ENCODE measurements around the gene ZNF683. TPM values are rescaled to one million over a fixed set of nuclear protein-coding genes. Genes with fewer than 3 reads are reported as not detected.
A peak's percentile ranks its signal among the peaks of the same experiment; 100 is the strongest.

The ZNF683 gene
- total RNA-seq, 1 experiment from 2014 or later = not detected

- no peaks in the 10 kb centered on the region for H4K20me1 ChIP-seq (ENCODE audit: low read length)
- no peaks in the 10 kb centered on the region for H3K9me3 ChIP-seq (ENCODE audit: low read length)
- intact Hi-C loops (cut with micrococcal nuclease) = no loop called here
- no peak for ATAC-seq
- no peaks in the 10 kb centered on the region for H3F3A ChIP-seq (ENCODE audit: low read length, unreplicated experiment)
- H3K9me2 ChIP-seq (replicated peaks; ENCODE audit: low read length) = no peaks in the 10 kb centered on the region
- H3K27me3 ChIP-seq (ENCODE audit: low read length) = no peaks in the 10 kb centered on the region
- H3K4me1 ChIP-seq (ENCODE audit: insufficient read depth, low read length) = no peaks in the 10 kb centered on the region
- no peak overlapping the region for H2AFZ ChIP-seq (ENCODE audit: low read length)
- no peak overlapping the region for H3K4me2 ChIP-seq (ENCODE audit: low read length)
- no peak for DNase-seq
- ChIA-PET POLR2A (ENCODE audit: unreplicated experiment) (interaction anchor here (0.6 kb wide), 1 partner anchor 13 kb away, joined by 3 read pairs; no protein-coding TSS in a partner anchor), CTCF (no interaction called here)
- H3K79me2 ChIP-seq (ENCODE audit: low read length) = no peaks in the 10 kb centered on the region
- H3K9ac ChIP-seq (ENCODE audit: low read length) = no peak overlapping the region
- TF ChIP-seq EZH2phosphoT487 (IDR thresholded peaks at IDR 0.05; ENCODE audit: borderline replicate concordance, low read length) = no peak
- TF ChIP-seq EZH2 (IDR thresholded peaks at IDR 0.05; ENCODE audit: low read length, unreplicated experiment) = no peak
- TF ChIP-seq CTCF (conservative IDR thresholded peaks at IDR 0.05; ENCODE audit: low read depth, low read length) = no peak
- H3K4me3 ChIP-seq (ENCODE audit: low read length) = no peak overlapping the region
- no TSS peak for BruUV-seq (replicated peaks)
- H3K27ac ChIP-seq (ENCODE audit: low read length) = no peak overlapping the region
- H3K36me3 ChIP-seq (ENCODE audit: low read depth, low read length) = no peaks in the 10 kb centered on the region
Observed at GRCh38 chr1:26364956-26365355, 7.6 kb downstream of the ZNF683 start.

GRCh38 chr1:26363549-26364448, 8.8 kb downstream of the ZNF683 start:
- no peak overlapping the region for H3K9ac ChIP-seq (ENCODE audit: low read length)
- H4K20me1 ChIP-seq (ENCODE audit: low read length) = no peaks in the 10 kb centered on the region
- ATAC-seq (peak; percentile 83), DNase-seq (peak; percentile 80)
- no peak overlapping the region for H3K4me3 ChIP-seq (ENCODE audit: low read length)
- H3K4me2 ChIP-seq (ENCODE audit: low read length) = peak overlapping the region; percentile 7; the same call in 1 of the 2 replicates
- no peaks in the 10 kb centered on the region for H3K27me3 ChIP-seq (ENCODE audit: low read length)
- CTCF ChIA-PET = interaction anchor here (0.6 kb wide), 1 partner anchor 28 kb away, joined by 4 read pairs; no protein-coding TSS in a partner anchor
- peak; percentile 98 for TF ChIP-seq CTCF (conservative IDR thresholded peaks at IDR 0.05; ENCODE audit: low read depth, low read length)
- TF ChIP-seq EZH2phosphoT487 (IDR thresholded peaks at IDR 0.05; ENCODE audit: borderline replicate concordance, low read length) = no peak
- no peak for TF ChIP-seq EZH2 (IDR thresholded peaks at IDR 0.05; ENCODE audit: low read length, unreplicated experiment)
- H3K27ac ChIP-seq (ENCODE audit: low read length) = no peak overlapping the region
- H3K9me2 ChIP-seq (replicated peaks; ENCODE audit: low read length) = no peaks in the 10 kb centered on the region
- H3K4me1 ChIP-seq (ENCODE audit: insufficient read depth, low read length) = peaks cover 5% of the 10 kb centered on the region; the same call in 1 of the 2 replicates
- no peaks in the 10 kb centered on the region for H3F3A ChIP-seq (ENCODE audit: low read length, unreplicated experiment)
- POLR2A ChIA-PET (ENCODE audit: unreplicated experiment) = interaction anchor here (0.6 kb wide), 1 partner anchor 10 kb away, joined by 3 read pairs; no protein-coding TSS in a partner anchor
- H3K79me2 ChIP-seq (ENCODE audit: low read length) = no peaks in the 10 kb centered on the region
- H3K9me3 ChIP-seq (ENCODE audit: low read length) = no peaks in the 10 kb centered on the region
- no peak overlapping the region for H2AFZ ChIP-seq (ENCODE audit: low read length)
- no TSS peak for BruUV-seq (replicated peaks)
- no peaks in the 10 kb centered on the region for H3K36me3 ChIP-seq (ENCODE audit: low read depth, low read length)
- intact Hi-C loops (cut with micrococcal nuclease) = loop anchor here (1.0 kb wide), 1 partner anchor 28 kb away; no protein-coding TSS in a partner anchor

GRCh38 chr1:26362331-26362730, 10.2 kb downstream of the ZNF683 start:
- no peaks in the 10 kb centered on the region for H4K20me1 ChIP-seq (ENCODE audit: low read length)
- H2AFZ ChIP-seq (ENCODE audit: low read length) = no peak overlapping the region
- H3K27ac ChIP-seq (ENCODE audit: low read length) = no peak overlapping the region
- no TSS peak for BruUV-seq (replicated peaks)
- no peaks in the 10 kb centered on the region for H3F3A ChIP-seq (ENCODE audit: low read length, unreplicated experiment)
- DNase-seq (no peak), ATAC-seq (no peak)
- H3K36me3 ChIP-seq (ENCODE audit: low read depth, low read length) = no peaks in the 10 kb centered on the region
- TF ChIP-seq EZH2 (IDR thresholded peaks at IDR 0.05; ENCODE audit: low read length, unreplicated experiment) (no peak), EZH2phosphoT487 (IDR thresholded peaks at IDR 0.05; ENCODE audit: borderline replicate concordance, low read length) (no peak), CTCF (conservative IDR thresholded peaks at IDR 0.05; ENCODE audit: low read depth, low read length) (no peak)
- no peaks in the 10 kb centered on the region for H3K9me2 ChIP-seq (replicated peaks; ENCODE audit: low read length)
- no peak overlapping the region for H3K4me2 ChIP-seq (ENCODE audit: low read length)
- H3K4me1 ChIP-seq (ENCODE audit: insufficient read depth, low read length) = peaks cover 13% of the 10 kb centered on the region
- no peak overlapping the region for H3K9ac ChIP-seq (ENCODE audit: low read length)
- CTCF ChIA-PET = interaction anchor here (0.9 kb wide), 1 partner anchor 55 kb away, joined by 3 read pairs; no protein-coding TSS in a partner anchor
- H3K9me3 ChIP-seq (ENCODE audit: low read length) = no peaks in the 10 kb centered on the region
- intact Hi-C loops (cut with micrococcal nuclease) = no loop called here
- POLR2A ChIA-PET (ENCODE audit: unreplicated experiment) = no interaction called here
- no peak overlapping the region for H3K4me3 ChIP-seq (ENCODE audit: low read length)
- no peaks in the 10 kb centered on the region for H3K79me2 ChIP-seq (ENCODE audit: low read length)
- no peaks in the 10 kb centered on the region for H3K27me3 ChIP-seq (ENCODE audit: low read length)

All from PC-3 (cell line).